Loucy (cell line): ENCODE data around the gene PAK3.

Experiments
- H2AFZ ChIP-seq: fragments of 200-600 bp; sonication (generic); 2 replicates; pipeline ENCODE4 v1.6.0; 2016; ENCODE audit warnings: antibody characterized with exemption, mild to moderate bottlenecking, low read length, moderate library complexity
- H3F3A ChIP-seq: fragments of 200-600 bp; 2 replicates; pipeline ENCODE4 v1.6.0; 2016; ENCODE audit warnings: antibody characterized with exemption, low read depth, mild to moderate bottlenecking
- H3K27me3 ChIP-seq: fragments of 200-600 bp; sonication (generic); 2 replicates; pipeline ENCODE4 v1.6.1; 2014; ENCODE audit warnings: low read length, mild to moderate bottlenecking; ENCODE audit not compliant: insufficient read depth, poor library complexity, severe bottlenecking
- H3K36me3 ChIP-seq: fragments of 200-600 bp; sonication (generic); 2 replicates; pipeline ENCODE4 v1.6.1; 2016; ENCODE audit warnings: low read length; ENCODE audit not compliant: insufficient read depth
- H3K4me1 ChIP-seq: fragments of 200-600 bp; sonication (generic); 2 replicates; pipeline ENCODE4 v1.5.1; 2014; ENCODE audit warnings: low read length, mild to moderate bottlenecking; ENCODE audit not compliant: insufficient read depth, poor library complexity, severe bottlenecking
- H3K4me2 ChIP-seq: fragments of 200-600 bp; sonication (generic); 2 replicates; pipeline ENCODE4 v1.6.0; 2014; ENCODE audit warnings: antibody characterized with exemption, low read length, low read depth, mild to moderate bottlenecking; ENCODE audit not compliant: poor library complexity, severe bottlenecking
- H3K4me3 ChIP-seq: fragments of 200-600 bp; sonication (generic); 2 replicates; pipeline ENCODE4 v1.5.1; 2014; ENCODE audit warnings: low read length, mild to moderate bottlenecking, mixed read lengths; ENCODE audit not compliant: poor library complexity, severe bottlenecking
- H3K79me2 ChIP-seq: fragments of 200-600 bp; sonication (generic); 2 replicates; pipeline ENCODE4 v1.6.1; 2014; ENCODE audit warnings: low read length; ENCODE audit not compliant: insufficient read depth
- H3K9ac ChIP-seq: fragments of 200-600 bp; sonication (generic); 2 replicates; pipeline ENCODE4 v1.6.0; 2014; ENCODE audit warnings: mild to moderate bottlenecking, low read depth, low read length, moderate library complexity; ENCODE audit not compliant: poor library complexity, severe bottlenecking
- H3K9me2 ChIP-seq: fragments of 200-600 bp; sonication (generic); replicated peaks from 2 replicates; pipeline ENCODE4 v1.6.1; 2016; ENCODE audit warnings: low read depth, low read length, mixed read lengths
- H3K9me3 ChIP-seq: fragments of 200-600 bp; sonication (generic); 2 replicates; pipeline ENCODE4 v1.6.1; 2014; ENCODE audit warnings: mild to moderate bottlenecking, antibody characterized with exemption, low read length, low read depth; ENCODE audit not compliant: insufficient read depth
- H4K20me1 ChIP-seq: fragments of 200-600 bp; sonication (generic); 2 replicates; pipeline ENCODE4 v1.6.0; 2014; ENCODE audit warnings: antibody characterized with exemption, low read length, mild to moderate bottlenecking; ENCODE audit not compliant: insufficient read depth, poor library complexity, severe bottlenecking
- EZH2phosphoT487 ChIP-seq: fragments of 200-600 bp; IDR thresholded peaks from 2 replicates; pipeline ENCODE4 v1.6.1; 2018; ENCODE audit warnings: antibody characterized with exemption, mild to moderate bottlenecking, moderate library complexity, borderline replicate concordance
- TF ChIP-seq, protein P1 (sequence below): fragments of 200-600 bp; sonication (generic); conservative IDR thresholded peaks from 2 replicates; pipeline ENCODE4 v1.5.1; 2014; ENCODE audit warnings: mild to moderate bottlenecking, antibody characterized with exemption, low read length

The PAK3 gene

DNA sequence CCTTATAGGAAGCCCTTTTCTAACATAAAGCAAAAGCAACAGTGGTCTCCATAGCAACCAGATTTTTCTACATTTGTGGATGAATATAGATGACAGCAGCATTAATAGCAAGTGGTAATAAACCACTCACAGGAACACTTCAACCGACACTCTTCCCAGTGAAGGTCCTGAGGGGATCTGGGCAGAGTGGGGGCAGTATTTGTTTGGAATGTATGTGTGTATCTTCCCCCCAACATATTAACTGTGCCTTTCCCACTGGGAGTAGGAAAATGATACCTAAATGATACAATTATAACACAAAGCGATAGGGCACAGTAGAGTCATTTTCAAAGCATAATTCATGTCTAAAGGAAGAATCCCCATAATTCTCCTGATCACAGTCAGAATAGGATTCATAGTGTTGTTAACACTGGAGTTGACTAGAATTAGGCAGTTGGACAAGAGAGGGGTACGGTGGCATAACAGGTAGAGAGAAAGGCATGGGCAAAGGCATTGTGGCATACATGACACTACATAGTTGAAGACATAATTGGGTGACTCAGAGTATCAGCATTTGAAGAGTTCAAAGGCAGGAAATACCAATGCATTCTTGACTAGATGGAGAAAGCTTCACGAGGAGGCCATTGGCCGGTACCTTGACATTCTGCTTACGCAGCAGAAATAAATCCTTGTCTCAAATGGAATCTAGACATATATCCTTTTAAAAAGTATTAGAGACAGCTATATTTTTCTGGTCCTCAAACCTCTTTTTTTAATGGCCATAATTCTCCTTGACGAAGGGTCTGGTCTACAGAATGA lies 159.1 kb downstream of the PAK3 start:
- no peaks in the 10 kb centered on the region for H3K27me3 ChIP-seq
- H3K4me2 ChIP-seq, result no peak overlapping the region
- H3K79me2 ChIP-seq, result no peaks in the 10 kb centered on the region
- H4K20me1 ChIP-seq, result no peaks in the 10 kb centered on the region
- H3K9ac ChIP-seq, result no peak overlapping the region
- no peaks in the 10 kb centered on the region for H3F3A ChIP-seq
- no peaks in the 10 kb centered on the region for H3K9me2 ChIP-seq
- H2AFZ ChIP-seq, result no peak overlapping the region
- no peaks in the 10 kb centered on the region for H3K4me1 ChIP-seq
- no peak overlapping the region for H3K4me3 ChIP-seq
- no peaks in the 10 kb centered on the region for H3K36me3 ChIP-seq
- TF ChIP-seq, protein P1, sequence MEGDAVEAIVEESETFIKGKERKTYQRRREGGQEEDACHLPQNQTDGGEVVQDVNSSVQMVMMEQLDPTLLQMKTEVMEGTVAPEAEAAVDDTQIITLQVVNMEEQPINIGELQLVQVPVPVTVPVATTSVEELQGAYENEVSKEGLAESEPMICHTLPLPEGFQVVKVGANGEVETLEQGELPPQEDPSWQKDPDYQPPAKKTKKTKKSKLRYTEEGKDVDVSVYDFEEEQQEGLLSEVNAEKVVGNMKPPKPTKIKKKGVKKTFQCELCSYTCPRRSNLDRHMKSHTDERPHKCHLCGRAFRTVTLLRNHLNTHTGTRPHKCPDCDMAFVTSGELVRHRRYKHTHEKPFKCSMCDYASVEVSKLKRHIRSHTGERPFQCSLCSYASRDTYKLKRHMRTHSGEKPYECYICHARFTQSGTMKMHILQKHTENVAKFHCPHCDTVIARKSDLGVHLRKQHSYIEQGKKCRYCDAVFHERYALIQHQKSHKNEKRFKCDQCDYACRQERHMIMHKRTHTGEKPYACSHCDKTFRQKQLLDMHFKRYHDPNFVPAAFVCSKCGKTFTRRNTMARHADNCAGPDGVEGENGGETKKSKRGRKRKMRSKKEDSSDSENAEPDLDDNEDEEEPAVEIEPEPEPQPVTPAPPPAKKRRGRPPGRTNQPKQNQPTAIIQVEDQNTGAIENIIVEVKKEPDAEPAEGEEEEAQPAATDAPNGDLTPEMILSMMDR, result no peak
- TF ChIP-seq EZH2phosphoT487, result no peak
- H3K9me3 ChIP-seq, result no peaks in the 10 kb centered on the region

- Histone ChIP-seq H3K4me2 (no peak overlapping the region), H3K36me3 (no peaks in the 10 kb centered on the region), H3K4me3 (no peak overlapping the region), H3K9ac (no peak overlapping the region), H3K27me3 (no peaks in the 10 kb centered on the region), H4K20me1 (no peaks in the 10 kb centered on the region), H3K79me2 (no peaks in the 10 kb centered on the region), H2AFZ (no peak overlapping the region), H3F3A (no peaks in the 10 kb centered on the region), H3K9me3 (no peaks in the 10 kb centered on the region), H3K4me1 (no peaks in the 10 kb centered on the region), H3K9me2 (no peaks in the 10 kb centered on the region)
- TF ChIP-seq, protein P1, result no peak
- TF ChIP-seq EZH2phosphoT487, result no peak
These were observed 161.7 kb downstream of the PAK3 start for GRCh38 chrX:111257733-111258132.

- Histone ChIP-seq H3K9me2 (no peaks in the 10 kb centered on the region), H3F3A (no peaks in the 10 kb centered on the region), H3K79me2 (no peaks in the 10 kb centered on the region), H3K4me1 (no peaks in the 10 kb centered on the region), H2AFZ (no peak overlapping the region), H3K36me3 (no peaks in the 10 kb centered on the region), H3K4me2 (no peak overlapping the region), H3K9me3 (no peaks in the 10 kb centered on the region), H3K27me3 (no peaks in the 10 kb centered on the region), H4K20me1 (no peaks in the 10 kb centered on the region), H3K9ac (no peak overlapping the region), H3K4me3 (no peak overlapping the region)
- no peak for TF ChIP-seq EZH2phosphoT487
- TF ChIP-seq, protein P1, result no peak
These were observed 163.6 kb downstream of the PAK3 start for GRCh38 chrX:111259559-111259958.
